Astrocyte (in vitro differentiated cells and primary cell): ENCODE data around the gene GMDS. TPM values are rescaled to one million over a fixed set of nuclear protein-coding genes. Genes with fewer than 3 reads are reported as not detected.

Experiments
- DNase-seq: peaks from one replicate; pipeline ENCODE4 v3.0.0-alpha.2; 2010; ENCODE audit warnings: low read depth
- FAIRE-seq: peaks from 2 replicates; lab custom pipeline; 2011; peaks lifted over from hg19 to GRCh38; lab: Jason Lieb, UNC
- H2AFZ ChIP-seq: 2 replicates; pipeline ENCODE4 v1.6.0; 2012; ENCODE audit warnings: low read depth, low read length, inconsistent platforms
- H3K27ac ChIP-seq: 2 replicates; pipeline ENCODE4 v1.5.1; 2011; ENCODE audit warnings: low read depth, low read length, inconsistent platforms
- H3K27me3 ChIP-seq: 2 replicates; pipeline ENCODE4 v1.6.0; 2011; ENCODE audit warnings: low read length, inconsistent platforms; ENCODE audit not compliant: insufficient read depth
- H3K36me3 ChIP-seq: 2 replicates; pipeline ENCODE4 v1.5.1; 2011; ENCODE audit warnings: low read length, inconsistent platforms; ENCODE audit not compliant: insufficient read depth
- H3K4me1 ChIP-seq: 2 replicates; pipeline ENCODE4 v1.5.1; 2011; ENCODE audit warnings: low read length, inconsistent platforms; ENCODE audit not compliant: insufficient read depth
- H3K4me2 ChIP-seq: 2 replicates; pipeline ENCODE4 v1.6.0; 2012; ENCODE audit warnings: low read length, inconsistent platforms
- H3K4me3 ChIP-seq: 2 replicates; pipeline ENCODE4 v1.5.1; 2011; ENCODE audit warnings: low read depth, mild to moderate bottlenecking, low read length, inconsistent platforms; ENCODE audit not compliant: insufficient read depth
- H3K79me2 ChIP-seq: 2 replicates; pipeline ENCODE4 v1.6.0; 2012; ENCODE audit warnings: mild to moderate bottlenecking, low read length, inconsistent platforms; ENCODE audit not compliant: insufficient read depth
- H3K9ac ChIP-seq: 2 replicates; pipeline ENCODE4 v1.6.0; 2012; ENCODE audit warnings: mild to moderate bottlenecking, low read length, inconsistent platforms
- H3K9me3 ChIP-seq: 2 replicates; pipeline ENCODE4 v1.5.1; 2012; ENCODE audit warnings: low read depth, mild to moderate bottlenecking, low read length, inconsistent platforms; ENCODE audit not compliant: insufficient read depth
- H4K20me1 ChIP-seq: 2 replicates; pipeline ENCODE4 v1.6.0; 2012; ENCODE audit warnings: low read length, inconsistent platforms; ENCODE audit not compliant: insufficient read depth
- H3K27ac Mint-ChIP-seq: one replicate; pipeline ENCODE4 v1.8.0; 2021; ENCODE audit warnings: mild to moderate bottlenecking, mixed read lengths; ENCODE audit not compliant: unreplicated experiment
- H3K27me3 Mint-ChIP-seq: one replicate; pipeline ENCODE4 v1.8.0; 2021; ENCODE audit warnings: low read depth, mixed read lengths; ENCODE audit not compliant: unreplicated experiment
- H3K36me3 Mint-ChIP-seq: one replicate; pipeline ENCODE4 v1.8.0; 2021; ENCODE audit warnings: low read depth, mixed read lengths; ENCODE audit not compliant: unreplicated experiment
- H3K4me1 Mint-ChIP-seq: one replicate; pipeline ENCODE4 v1.8.0; 2021; ENCODE audit warnings: low read depth, mixed read lengths; ENCODE audit not compliant: unreplicated experiment
- H3K4me3 Mint-ChIP-seq: one replicate; pipeline ENCODE4 v1.8.0; 2021; ENCODE audit warnings: mild to moderate bottlenecking, moderate library complexity, mixed read lengths; ENCODE audit not compliant: unreplicated experiment
- H3K9me3 Mint-ChIP-seq: one replicate; pipeline ENCODE4 v1.8.0; 2021; ENCODE audit warnings: mild to moderate bottlenecking, mixed read lengths; ENCODE audit not compliant: unreplicated experiment
- CTCF ChIP-seq: IDR thresholded peaks from 2 replicates; pipeline ENCODE4 v1.5.1; 2011; ENCODE audit warnings: low read depth, mild to moderate bottlenecking, inconsistent platforms, low read length, moderate library complexity; ENCODE audit not compliant: insufficient read depth
- EZH2 ChIP-seq: IDR thresholded peaks from 2 replicates; pipeline ENCODE4 v1.6.1; 2012; ENCODE audit warnings: mild to moderate bottlenecking, low read length, inconsistent platforms; ENCODE audit not compliant: insufficient read depth
- total RNA-seq: library from RNA; stranded (reverse); gene quantifications from 2 replicates; pipeline ENCODE4 v1.2.1, GENCODE V29; 2021

Gene GMDS
- total RNA-seq, 1 donor from 2014 or later, result 9.4 TPM

GRCh38 chr6:1716396-1716795, 529.0 kb downstream of the GMDS start:
- Histone ChIP-seq H3K9me3 (no peaks in the 10 kb centered on the region), H3K27me3 (no peaks in the 10 kb centered on the region), H3K79me2 (no peaks in the 10 kb centered on the region), H4K20me1 (no peaks in the 10 kb centered on the region), H2AFZ (no peak overlapping the region), H3K9ac (no peak overlapping the region), H3K36me3 (no peaks in the 10 kb centered on the region), H3K4me3 (no peak overlapping the region), H3K4me2 (no peak overlapping the region), H3K27ac (no peak overlapping the region), H3K4me1 (no peaks in the 10 kb centered on the region)
- H3K4me1 Mint-ChIP-seq, result no peaks in the 10 kb centered on the region
- peaks cover 13% of the 10 kb centered on the region for H3K27me3 Mint-ChIP-seq
- H3K4me3 Mint-ChIP-seq, result no peak overlapping the region
- no peak for TF ChIP-seq EZH2
- no peak for TF ChIP-seq CTCF
- no peaks in the 10 kb centered on the region for H3K9me3 Mint-ChIP-seq
- DNase-seq, result no peak
- no peaks in the 10 kb centered on the region for H3K36me3 Mint-ChIP-seq
- no peak overlapping the region for H3K27ac Mint-ChIP-seq
- no peak for FAIRE-seq

- Histone ChIP-seq H3K79me2 (no peaks in the 10 kb centered on the region), H3K4me1 (no peaks in the 10 kb centered on the region), H3K9me3 (no peaks in the 10 kb centered on the region), H3K4me3 (no peak overlapping the region), H4K20me1 (no peaks in the 10 kb centered on the region), H3K27me3 (no peaks in the 10 kb centered on the region), H3K4me2 (no peak overlapping the region), H2AFZ (no peak overlapping the region), H3K9ac (no peak overlapping the region), H3K36me3 (no peaks in the 10 kb centered on the region), H3K27ac (no peak overlapping the region)
- no peak overlapping the region for H3K4me3 Mint-ChIP-seq
- FAIRE-seq (no peak), DNase-seq (no peak)
- H3K27ac Mint-ChIP-seq, result no peak overlapping the region
- H3K36me3 Mint-ChIP-seq, result no peaks in the 10 kb centered on the region
- peaks cover 16% of the 10 kb centered on the region for H3K27me3 Mint-ChIP-seq
- TF ChIP-seq EZH2, result no peak
- no peak for TF ChIP-seq CTCF
- H3K9me3 Mint-ChIP-seq, result no peaks in the 10 kb centered on the region
- H3K4me1 Mint-ChIP-seq, result no peaks in the 10 kb centered on the region
These were observed 530.1 kb downstream of the GMDS start for GRCh38 chr6:1715336-1715735.

- Histone ChIP-seq H3K27ac (no peak overlapping the region), H3K4me3 (no peak overlapping the region), H2AFZ (no peak overlapping the region), H3K9me3 (no peaks in the 10 kb centered on the region), H3K4me2 (no peak overlapping the region), H3K4me1 (no peaks in the 10 kb centered on the region), H4K20me1 (no peaks in the 10 kb centered on the region), H3K27me3 (no peaks in the 10 kb centered on the region), H3K36me3 (no peaks in the 10 kb centered on the region), H3K9ac (no peak overlapping the region), H3K79me2 (no peaks in the 10 kb centered on the region)
- H3K27me3 Mint-ChIP-seq, result peaks cover 16% of the 10 kb centered on the region
- DNase-seq, result no peak
- no peak for FAIRE-seq
- no peaks in the 10 kb centered on the region for H3K4me1 Mint-ChIP-seq
- no peak overlapping the region for H3K4me3 Mint-ChIP-seq
- no peak overlapping the region for H3K27ac Mint-ChIP-seq
- no peaks in the 10 kb centered on the region for H3K36me3 Mint-ChIP-seq
- TF ChIP-seq CTCF, result no peak
- TF ChIP-seq EZH2, result no peak
- no peaks in the 10 kb centered on the region for H3K9me3 Mint-ChIP-seq
These were observed 530.8 kb downstream of the GMDS start for GRCh38 chr6:1714654-1715053.
